ENCODE measurements around the gene ALG12.
A peak's percentile ranks its signal among the peaks of the same experiment; 100 is the strongest.
"Not testable (repeated sequence)": the region's sequence is repeated elsewhere in the genome, so short reads cannot be mapped to it uniquely, and the experiment has no call there.

ALG12 gene

GRCh38 chr22:49946612-49947295 lies 28.5 kb upstream of the ALG12 start:
- H3K4me3 ChIP-seq (ENCODE audit: low read depth in 1 of 5, low read length in 5 of 5) = no peak overlapping the region
- H3K4me1 ChIP-seq (ENCODE audit: control insufficient read depth in 5 of 5, insufficient read depth in 5 of 5, low read length in 5 of 5) = peaks cover 0 to 9% (median 7%) of the 10 kb centered on the region in 5 donors

GRCh38 chr22:49945042-49945794 lies 27.0 kb upstream of the ALG12 start:
- H3K9me3 ChIP-seq (ENCODE audit: control insufficient read depth in 5 of 5, low read length in 5 of 5); H3K27ac ChIP-seq (ENCODE audit: low read depth, low read length); H3K9ac ChIP-seq (ENCODE audit: low read length in 5 of 5); H3K27me3 ChIP-seq (ENCODE audit: control insufficient read depth in 5 of 5, insufficient read depth in 4 of 5, low read length in 5 of 5); H3K4me3 ChIP-seq (ENCODE audit: low read depth in 1 of 5, low read length in 5 of 5); H3K36me3 ChIP-seq (ENCODE audit: control insufficient read depth in 5 of 5, insufficient read depth in 5 of 5, low read length in 5 of 5): not testable (repeated sequence)
- peaks cover 0 to 17% (median 5%) of the 10 kb centered on the region in 5 donors for H3K4me1 ChIP-seq (ENCODE audit: control insufficient read depth in 5 of 5, insufficient read depth in 5 of 5, low read length in 5 of 5)

More at GRCh38 chr22:49946612-49947295, 28.5 kb upstream of the ALG12 start:
- H3K9me3 ChIP-seq (ENCODE audit: control insufficient read depth in 5 of 5, low read length in 5 of 5) = no peaks in the 10 kb centered on the region
- no peaks in the 10 kb centered on the region for H3K36me3 ChIP-seq (ENCODE audit: control insufficient read depth in 5 of 5, insufficient read depth in 5 of 5, low read length in 5 of 5)
- no peak overlapping the region for H3K9ac ChIP-seq (ENCODE audit: low read length in 5 of 5)
- H3K27ac ChIP-seq (ENCODE audit: low read depth, low read length) = no peak overlapping the region
- H3K27me3 ChIP-seq (ENCODE audit: control insufficient read depth in 5 of 5, insufficient read depth in 4 of 5, low read length in 5 of 5) = no peaks in the 10 kb centered on the region

GRCh38 chr22:49944399-49944891 lies 26.2 kb upstream of the ALG12 start:
- Histone ChIP-seq H3K4me1 (ENCODE audit: control insufficient read depth in 5 of 5, insufficient read depth in 5 of 5, low read length in 5 of 5) (peaks cover 0 to 19% (median 5%) of the 10 kb centered on the region in 5 donors), H3K36me3 (ENCODE audit: control insufficient read depth in 5 of 5, insufficient read depth in 5 of 5, low read length in 5 of 5) (no peaks in the 10 kb centered on the region), H3K9ac (ENCODE audit: low read length in 5 of 5) (no peak overlapping the region), H3K4me3 (ENCODE audit: low read depth in 1 of 5, low read length in 5 of 5) (no peak overlapping the region), H3K27me3 (ENCODE audit: control insufficient read depth in 5 of 5, insufficient read depth in 4 of 5, low read length in 5 of 5) (no peaks in the 10 kb centered on the region), H3K27ac (ENCODE audit: low read depth, low read length) (no peak overlapping the region), H3K9me3 (ENCODE audit: control insufficient read depth in 5 of 5, low read length in 5 of 5) (no peaks in the 10 kb centered on the region)

GRCh38 chr22:49943771-49944398 lies 25.6 kb upstream of the ALG12 start:
- Histone ChIP-seq H3K27ac (ENCODE audit: low read depth, low read length) (no peak overlapping the region), H3K4me3 (ENCODE audit: low read depth in 1 of 5, low read length in 5 of 5) (no peak overlapping the region), H3K9me3 (ENCODE audit: control insufficient read depth in 5 of 5, low read length in 5 of 5) (no peaks in the 10 kb centered on the region), H3K27me3 (ENCODE audit: control insufficient read depth in 5 of 5, insufficient read depth in 4 of 5, low read length in 5 of 5) (no peaks in the 10 kb centered on the region), H3K4me1 (ENCODE audit: control insufficient read depth in 5 of 5, insufficient read depth in 5 of 5, low read length in 5 of 5) (peaks cover 0 to 24% (median 2%) of the 10 kb centered on the region in 5 donors), H3K9ac (ENCODE audit: low read length in 5 of 5) (no peak overlapping the region), H3K36me3 (ENCODE audit: control insufficient read depth in 5 of 5, insufficient read depth in 5 of 5, low read length in 5 of 5) (no peaks in the 10 kb centered on the region)

GRCh38 chr22:49943405-49943765 lies 25.1 kb upstream of the ALG12 start:
- Histone ChIP-seq H3K36me3 (ENCODE audit: control insufficient read depth in 5 of 5, insufficient read depth in 5 of 5, low read length in 5 of 5) (no peaks in the 10 kb centered on the region), H3K27ac (ENCODE audit: low read depth, low read length) (no peak overlapping the region), H3K9ac (ENCODE audit: low read length in 5 of 5) (no peak overlapping the region), H3K9me3 (ENCODE audit: control insufficient read depth in 5 of 5, low read length in 5 of 5) (no peaks in the 10 kb centered on the region), H3K27me3 (ENCODE audit: control insufficient read depth in 5 of 5, insufficient read depth in 4 of 5, low read length in 5 of 5) (no peaks in the 10 kb centered on the region), H3K4me3 (ENCODE audit: low read depth in 1 of 5, low read length in 5 of 5) (no peak overlapping the region), H3K4me1 (ENCODE audit: control insufficient read depth in 5 of 5, insufficient read depth in 5 of 5, low read length in 5 of 5) (peaks cover 0 to 29% (median 4%) of the 10 kb centered on the region in 5 donors)

- Histone ChIP-seq H3K9ac (ENCODE audit: low read length in 5 of 5) (no peak overlapping the region), H3K36me3 (ENCODE audit: control insufficient read depth in 5 of 5, insufficient read depth in 5 of 5, low read length in 5 of 5) (no peaks in the 10 kb centered on the region), H3K9me3 (ENCODE audit: control insufficient read depth in 5 of 5, low read length in 5 of 5) (no peaks in the 10 kb centered on the region), H3K4me3 (ENCODE audit: low read depth in 1 of 5, low read length in 5 of 5) (no peak overlapping the region), H3K4me1 (ENCODE audit: control insufficient read depth in 5 of 5, insufficient read depth in 5 of 5, low read length in 5 of 5) (peaks cover 0 to 33% (median 4%) of the 10 kb centered on the region in 5 donors), H3K27me3 (ENCODE audit: control insufficient read depth in 5 of 5, insufficient read depth in 4 of 5, low read length in 5 of 5) (no peaks in the 10 kb centered on the region), H3K27ac (ENCODE audit: low read depth, low read length) (no peak overlapping the region)
These were observed 24.5 kb upstream of the ALG12 start for GRCh38 chr22:49942565-49943404.

GRCh38 chr22:49941507-49942316 lies 23.5 kb upstream of the ALG12 start:
- H3K27me3 ChIP-seq (ENCODE audit: control insufficient read depth in 5 of 5, insufficient read depth in 4 of 5, low read length in 5 of 5) = no peaks in the 10 kb centered on the region
- no peaks in the 10 kb centered on the region for H3K9me3 ChIP-seq (ENCODE audit: control insufficient read depth in 5 of 5, low read length in 5 of 5)
- peaks cover 1 to 44% (median 15%) of the 10 kb centered on the region in 5 donors for H3K4me1 ChIP-seq (ENCODE audit: control insufficient read depth in 5 of 5, insufficient read depth in 5 of 5, low read length in 5 of 5)
- no peak overlapping the region for H3K4me3 ChIP-seq (ENCODE audit: low read depth in 1 of 5, low read length in 5 of 5)
- H3K9ac ChIP-seq (ENCODE audit: low read length in 5 of 5) = no peak overlapping the region
- no peaks in the 10 kb centered on the region for H3K36me3 ChIP-seq (ENCODE audit: control insufficient read depth in 5 of 5, insufficient read depth in 5 of 5, low read length in 5 of 5)
- no peak overlapping the region for H3K27ac ChIP-seq (ENCODE audit: low read depth, low read length)

- Histone ChIP-seq H3K27me3 (ENCODE audit: control insufficient read depth in 5 of 5, insufficient read depth in 4 of 5, low read length in 5 of 5) (no peaks in the 10 kb centered on the region), H3K9me3 (ENCODE audit: control insufficient read depth in 5 of 5, low read length in 5 of 5) (no peaks in the 10 kb centered on the region), H3K27ac (ENCODE audit: low read depth, low read length) (peak overlapping the region; percentile 84), H3K9ac (ENCODE audit: low read length in 5 of 5) (peak overlapping the region in 1 of 5 donors; percentile 71), H3K36me3 (ENCODE audit: control insufficient read depth in 5 of 5, insufficient read depth in 5 of 5, low read length in 5 of 5) (no peaks in the 10 kb centered on the region), H3K4me3 (ENCODE audit: low read depth in 1 of 5, low read length in 5 of 5) (no peak overlapping the region), H3K4me1 (ENCODE audit: control insufficient read depth in 5 of 5, insufficient read depth in 5 of 5, low read length in 5 of 5) (peaks cover 1 to 59% (median 33%) of the 10 kb centered on the region in 5 donors)
These were observed 20.4 kb upstream of the ALG12 start for GRCh38 chr22:49938565-49939136.

Measured in subcutaneous abdominal adipose tissue (tissue), 5 donors.